Fibroblast of lung (primary cell): ENCODE measurements around the gene MACF1.

Experiments used
- CTCF ChIP-seq, 2 donors: IDR thresholded peaks in 1 of 2; conservative IDR thresholded peaks in 1 of 2; 1 replicate in 1 of 2; 2 replicates in 1 of 2; pipeline ENCODE4 v1.5.1; 2011 to 2012; ENCODE audit warnings: low read length in 2 of 2, control low read depth in 1 of 2, inconsistent platforms in 1 of 2, low read depth in 1 of 2, mild to moderate bottlenecking in 1 of 2
- EZH2 ChIP-seq: IDR thresholded peaks from 2 replicates; pipeline ENCODE4 v1.5.1; 2012; ENCODE audit warnings: low read length, control low read depth, mild to moderate bottlenecking; ENCODE audit errors: missing control alignments

- TF ChIP-seq CTCF (conservative IDR thresholded peaks at IDR 0.05 in 1 of 2, IDR thresholded peaks at IDR 0.05 in 1 of 2; ENCODE audit: low read depth in 1 of 2, low read length in 2 of 2) (no peak), EZH2 (no peak)
Measured at GRCh38 chr1:39490596-39491145, 286.2 kb downstream of the MACF1 start.
